ENCODE data around the gene PPA2.

GRCh38 chr4:105374071-105374470 is 99.8 kb downstream of the PPA2 start:
- TF ChIP-seq POLR2A (IDR thresholded peaks at IDR 0.05) = no peak
- TF ChIP-seq EP300 (IDR thresholded peaks at IDR 0.05) = no peak

Data from suprapubic skin (tissue), 2 donors.